ENCODE data around the gene TENT4A.

TENT4A gene

DNA sequence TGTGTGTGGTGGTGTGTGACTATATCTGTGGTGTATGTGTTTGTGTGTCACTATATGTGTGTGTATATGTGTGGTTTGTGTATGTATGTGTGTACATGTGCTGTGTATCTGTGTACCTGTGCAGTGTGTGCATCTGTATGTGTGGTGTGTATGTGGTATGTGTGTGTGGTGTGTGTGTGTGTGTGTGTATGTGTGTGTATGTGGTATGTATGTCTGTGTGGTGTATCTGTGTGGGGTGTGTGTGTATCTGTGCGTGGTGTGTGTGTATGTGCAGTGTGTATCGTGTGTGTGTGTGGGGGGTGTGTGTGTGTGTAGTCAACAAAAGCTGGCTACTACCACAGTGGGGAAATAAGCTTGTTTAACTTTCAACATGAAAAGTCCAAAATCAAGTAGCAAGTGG, 31.6 kb upstream of the TENT4A start:
- no peak for ATAC-seq
- TF ChIP-seq OSR1 (CRISPR knock-in tag; IDR thresholded peaks at IDR 0.05) (no peak), ZFP30 (CRISPR knock-in tag; IDR thresholded peaks at IDR 0.05) (no peak), ZNF70 (CRISPR knock-in tag; IDR thresholded peaks at IDR 0.05) (no peak), ARNTL (CRISPR knock-in tag; IDR thresholded peaks at IDR 0.05; ENCODE audit: borderline replicate concordance, low read depth) (no peak), PATZ1 (CRISPR knock-in tag; IDR thresholded peaks at IDR 0.05; ENCODE audit: borderline replicate concordance) (no peak), POU6F1 (CRISPR knock-in tag; IDR thresholded peaks at IDR 0.05; ENCODE audit: borderline replicate concordance, low read depth) (no peak), PPARA (CRISPR knock-in tag; IDR thresholded peaks at IDR 0.05; ENCODE audit: borderline replicate concordance) (no peak), GLIS3 (CRISPR knock-in tag; IDR thresholded peaks at IDR 0.05) (no peak), ESRRG (CRISPR knock-in tag; IDR thresholded peaks at IDR 0.05) (no peak), RARB (CRISPR knock-in tag; IDR thresholded peaks at IDR 0.05) (no peak), SNAI2 (CRISPR knock-in tag; IDR thresholded peaks at IDR 0.05) (no peak), ISL1 (CRISPR knock-in tag; IDR thresholded peaks at IDR 0.05) (no peak), ZFP3 (CRISPR knock-in tag; IDR thresholded peaks at IDR 0.05) (no peak), ZNF565 (CRISPR knock-in tag; conservative IDR thresholded peaks at IDR 0.05; ENCODE audit: low read depth) (no peak), ZC3H10 (CRISPR knock-in tag; IDR thresholded peaks at IDR 0.05) (no peak), TCF4 (CRISPR knock-in tag; IDR thresholded peaks at IDR 0.05; ENCODE audit: borderline replicate concordance) (no peak), ZNF8 (CRISPR knock-in tag; IDR thresholded peaks at IDR 0.05) (no peak)
- TF ChIP-seq, protein P1, sequence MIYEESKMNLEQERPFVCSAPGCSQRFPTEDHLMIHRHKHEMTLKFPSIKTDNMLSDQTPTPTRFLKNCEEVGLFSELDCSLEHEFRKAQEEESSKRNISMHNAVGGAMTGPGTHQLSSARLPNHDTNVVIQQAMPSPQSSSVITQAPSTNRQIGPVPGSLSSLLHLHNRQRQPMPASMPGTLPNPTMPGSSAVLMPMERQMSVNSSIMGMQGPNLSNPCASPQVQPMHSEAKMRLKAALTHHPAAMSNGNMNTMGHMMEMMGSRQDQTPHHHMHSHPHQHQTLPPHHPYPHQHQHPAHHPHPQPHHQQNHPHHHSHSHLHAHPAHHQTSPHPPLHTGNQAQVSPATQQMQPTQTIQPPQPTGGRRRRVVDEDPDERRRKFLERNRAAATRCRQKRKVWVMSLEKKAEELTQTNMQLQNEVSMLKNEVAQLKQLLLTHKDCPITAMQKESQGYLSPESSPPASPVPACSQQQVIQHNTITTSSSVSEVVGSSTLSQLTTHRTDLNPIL (CRISPR knock-in tag; IDR thresholded peaks at IDR 0.05; ENCODE audit: low read depth) = no peak
- TF ChIP-seq, protein P2, sequence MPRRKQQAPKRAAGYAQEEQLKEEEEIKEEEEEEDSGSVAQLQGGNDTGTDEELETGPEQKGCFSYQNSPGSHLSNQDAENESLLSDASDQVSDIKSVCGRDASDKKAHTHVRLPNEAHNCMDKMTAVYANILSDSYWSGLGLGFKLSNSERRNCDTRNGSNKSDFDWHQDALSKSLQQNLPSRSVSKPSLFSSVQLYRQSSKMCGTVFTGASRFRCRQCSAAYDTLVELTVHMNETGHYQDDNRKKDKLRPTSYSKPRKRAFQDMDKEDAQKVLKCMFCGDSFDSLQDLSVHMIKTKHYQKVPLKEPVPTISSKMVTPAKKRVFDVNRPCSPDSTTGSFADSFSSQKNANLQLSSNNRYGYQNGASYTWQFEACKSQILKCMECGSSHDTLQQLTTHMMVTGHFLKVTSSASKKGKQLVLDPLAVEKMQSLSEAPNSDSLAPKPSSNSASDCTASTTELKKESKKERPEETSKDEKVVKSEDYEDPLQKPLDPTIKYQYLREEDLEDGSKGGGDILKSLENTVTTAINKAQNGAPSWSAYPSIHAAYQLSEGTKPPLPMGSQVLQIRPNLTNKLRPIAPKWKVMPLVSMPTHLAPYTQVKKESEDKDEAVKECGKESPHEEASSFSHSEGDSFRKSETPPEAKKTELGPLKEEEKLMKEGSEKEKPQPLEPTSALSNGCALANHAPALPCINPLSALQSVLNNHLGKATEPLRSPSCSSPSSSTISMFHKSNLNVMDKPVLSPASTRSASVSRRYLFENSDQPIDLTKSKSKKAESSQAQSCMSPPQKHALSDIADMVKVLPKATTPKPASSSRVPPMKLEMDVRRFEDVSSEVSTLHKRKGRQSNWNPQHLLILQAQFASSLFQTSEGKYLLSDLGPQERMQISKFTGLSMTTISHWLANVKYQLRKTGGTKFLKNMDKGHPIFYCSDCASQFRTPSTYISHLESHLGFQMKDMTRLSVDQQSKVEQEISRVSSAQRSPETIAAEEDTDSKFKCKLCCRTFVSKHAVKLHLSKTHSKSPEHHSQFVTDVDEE (CRISPR knock-in tag; IDR thresholded peaks at IDR 0.05) = no peak
- TF ChIP-seq, protein P3, sequence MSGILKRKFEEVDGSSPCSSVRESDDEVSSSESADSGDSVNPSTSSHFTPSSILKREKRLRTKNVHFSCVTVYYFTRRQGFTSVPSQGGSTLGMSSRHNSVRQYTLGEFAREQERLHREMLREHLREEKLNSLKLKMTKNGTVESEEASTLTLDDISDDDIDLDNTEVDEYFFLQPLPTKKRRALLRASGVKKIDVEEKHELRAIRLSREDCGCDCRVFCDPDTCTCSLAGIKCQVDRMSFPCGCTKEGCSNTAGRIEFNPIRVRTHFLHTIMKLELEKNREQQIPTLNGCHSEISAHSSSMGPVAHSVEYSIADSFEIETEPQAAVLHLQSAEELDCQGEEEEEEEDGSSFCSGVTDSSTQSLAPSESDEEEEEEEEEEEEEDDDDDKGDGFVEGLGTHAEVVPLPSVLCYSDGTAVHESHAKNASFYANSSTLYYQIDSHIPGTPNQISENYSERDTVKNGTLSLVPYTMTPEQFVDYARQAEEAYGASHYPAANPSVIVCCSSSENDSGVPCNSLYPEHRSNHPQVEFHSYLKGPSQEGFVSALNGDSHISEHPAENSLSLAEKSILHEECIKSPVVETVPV (CRISPR knock-in tag; IDR thresholded peaks at IDR 0.05) = no peak

- ATAC-seq = no peak
- no peak for TF ChIP-seq ZC3H10 (CRISPR knock-in tag; IDR thresholded peaks at IDR 0.05)
- TF ChIP-seq, protein P1 (CRISPR knock-in tag; IDR thresholded peaks at IDR 0.05; ENCODE audit: low read depth) = no peak
Observed at GRCh38 chr5:6682239-6682638, 31.0 kb upstream of the TENT4A start.

DNA sequence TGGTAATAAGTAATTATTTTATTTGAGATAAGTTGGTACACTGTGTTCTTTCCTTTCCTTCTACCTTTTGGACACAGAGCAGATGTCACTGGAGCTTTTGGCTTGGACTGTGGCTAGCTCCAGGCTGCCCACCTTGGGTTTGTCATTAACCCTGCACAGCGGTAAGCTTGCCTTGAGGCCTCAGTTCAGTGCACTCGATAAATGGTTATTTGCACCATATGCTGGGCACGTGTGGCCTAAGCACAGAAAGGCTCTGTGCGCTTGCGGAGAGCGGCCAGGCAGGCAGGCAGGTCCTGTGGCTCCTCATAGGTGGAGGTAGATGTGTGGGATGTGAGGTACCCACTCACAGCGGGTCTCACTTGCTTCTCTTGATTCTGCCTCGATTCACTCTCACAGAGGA, 30.0 kb upstream of the TENT4A start:
- TF ChIP-seq ZFP3 (CRISPR knock-in tag; IDR thresholded peaks at IDR 0.05) (no peak), GLIS3 (CRISPR knock-in tag; IDR thresholded peaks at IDR 0.05) (no peak), SNAI2 (CRISPR knock-in tag; IDR thresholded peaks at IDR 0.05) (no peak), ZNF565 (CRISPR knock-in tag; conservative IDR thresholded peaks at IDR 0.05; ENCODE audit: low read depth) (no peak), TCF4 (CRISPR knock-in tag; IDR thresholded peaks at IDR 0.05; ENCODE audit: borderline replicate concordance) (no peak), RARB (CRISPR knock-in tag; IDR thresholded peaks at IDR 0.05) (no peak), CSDC2 (CRISPR knock-in tag; IDR thresholded peaks at IDR 0.05) (no peak)
- TF ChIP-seq, protein P1 (CRISPR knock-in tag; IDR thresholded peaks at IDR 0.05; ENCODE audit: low read depth) = no peak
- ATAC-seq = no peak
